ENCODE measurements around the gene METTL13.

- TF ChIP-seq CTCF (IDR thresholded peaks at IDR 0.05), result no peak
- TF ChIP-seq POLR2A (IDR thresholded peaks at IDR 0.05), result no peak
These were observed 54.4 kb downstream of the METTL13 start for GRCh38 chr1:171835891-171836290.
